GM18520 (cell line): ENCODE data around the gene TIAL1.
"Not testable (repeated sequence)": the region's sequence is repeated elsewhere in the genome, so short reads cannot be mapped to it uniquely, and the experiment has no call there.

Experiments
- ATAC-seq: cut with Tn5 transposase; IDR thresholded peaks from one replicate; pipeline ENCODE4 v1.9.1; 2021; ENCODE audit not compliant: unreplicated experiment

Gene TIAL1

DNA sequence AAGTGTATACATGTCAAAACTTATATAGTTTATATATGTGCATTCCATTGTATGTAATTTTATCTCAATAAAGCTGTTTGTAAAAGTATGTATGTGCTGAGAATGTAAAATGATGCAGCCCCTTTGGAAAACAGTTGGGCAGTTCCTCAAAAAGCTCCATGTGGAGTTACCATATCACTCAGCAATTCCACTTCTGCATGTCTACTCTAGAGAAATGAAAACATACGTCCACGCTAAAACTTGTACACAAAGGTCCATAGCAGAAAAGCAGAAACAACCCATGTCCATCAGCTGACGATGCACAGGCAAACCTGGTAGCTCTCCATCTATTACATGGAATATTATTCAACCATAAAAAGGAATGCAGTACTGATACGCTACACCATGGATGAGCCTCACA lies 45.9 kb downstream of the TIAL1 start:
- no peak for ATAC-seq

- ATAC-seq = no peak
Measured at GRCh38 chr10:119549247-119549999, 47.3 kb downstream of the TIAL1 start.

- no peak for ATAC-seq
Measured at GRCh38 chr10:119546009-119546408, 50.8 kb downstream of the TIAL1 start.

- no peak for ATAC-seq
Measured at GRCh38 chr10:119545310-119545709, 51.5 kb downstream of the TIAL1 start.

- no peak for ATAC-seq
Measured at GRCh38 chr10:119543814-119544642, 52.7 kb downstream of the TIAL1 start.

- peak; percentile 25 for ATAC-seq
Measured at GRCh38 chr10:119542988-119543813, 53.6 kb downstream of the TIAL1 start.

GRCh38 chr10:119542357-119542987 lies 54.3 kb downstream of the TIAL1 start, which contains the start of gene RGS10:
RGS10 (minus strand) TSS chr10:119542719; CDS start chr10:119542638, 81 bp downstream.
- ATAC-seq = peak; percentile 45

DNA sequence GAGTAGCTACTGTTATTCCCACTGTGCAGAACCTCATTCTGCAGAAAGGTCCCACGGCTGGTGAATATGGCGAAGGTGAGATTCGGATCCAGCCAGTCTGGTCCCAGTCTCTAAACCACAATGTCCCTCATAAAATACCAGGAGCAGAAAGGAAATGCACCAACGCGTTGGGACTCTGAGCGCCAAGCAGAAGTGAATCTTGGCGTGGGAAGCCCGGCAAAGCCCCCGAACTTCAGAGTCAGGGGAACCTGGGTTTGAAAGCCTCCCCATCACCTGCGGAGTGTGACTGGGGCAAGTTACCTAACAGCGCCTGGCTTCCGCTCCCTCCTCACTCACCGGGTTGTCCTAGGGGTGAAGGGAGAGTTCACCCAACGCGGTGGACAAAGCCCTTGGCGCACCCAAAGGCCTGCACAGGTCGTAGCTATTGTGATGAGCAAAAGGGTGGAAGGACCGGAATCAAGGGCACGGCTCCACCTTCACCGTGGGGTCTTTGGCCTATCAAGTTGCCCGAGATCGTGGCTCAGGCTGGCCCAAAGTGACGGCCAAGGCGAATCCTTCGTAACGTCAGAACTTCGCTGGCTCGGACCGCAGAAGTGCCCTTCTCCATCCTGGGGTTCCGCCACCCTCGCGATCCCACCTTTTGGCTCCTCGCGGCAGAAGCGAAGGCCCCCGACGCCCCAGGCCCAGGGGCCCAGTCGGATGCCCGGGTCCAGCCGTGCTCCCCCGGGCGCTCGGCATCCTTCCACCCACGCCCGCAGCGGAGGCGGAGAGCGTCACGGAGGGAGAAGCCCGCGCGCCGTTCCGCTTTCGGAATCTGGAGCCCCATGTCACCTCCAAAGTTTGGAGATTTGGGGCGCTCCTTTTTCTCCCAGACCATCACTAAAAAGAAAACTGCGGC lies 55.1 kb downstream of the TIAL1 start:
- ATAC-seq = peak; percentile 8

GRCh38 chr10:119541046-119541445 lies 55.7 kb downstream of the TIAL1 start:
- no peak for ATAC-seq

DNA sequence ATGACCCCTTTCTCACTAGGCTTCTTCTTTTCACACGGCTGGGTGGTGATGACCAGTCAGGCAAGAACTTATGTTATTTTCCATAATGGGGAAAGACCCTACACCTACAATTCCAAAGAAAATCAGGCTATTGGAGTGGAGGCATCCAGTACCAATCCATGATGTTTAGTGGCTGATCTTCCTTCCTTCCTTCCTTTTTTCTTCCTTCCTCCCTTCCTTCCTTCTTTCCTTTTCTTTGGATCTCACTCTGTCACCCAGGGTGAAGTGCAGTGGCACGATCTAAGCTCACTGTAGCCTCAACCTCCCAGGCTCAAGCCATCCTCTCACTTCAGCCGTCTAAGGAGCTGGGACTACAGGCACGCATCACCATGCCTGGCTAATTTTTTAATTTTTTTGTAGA lies 56.7 kb downstream of the TIAL1 start:
- no peak for ATAC-seq

DNA sequence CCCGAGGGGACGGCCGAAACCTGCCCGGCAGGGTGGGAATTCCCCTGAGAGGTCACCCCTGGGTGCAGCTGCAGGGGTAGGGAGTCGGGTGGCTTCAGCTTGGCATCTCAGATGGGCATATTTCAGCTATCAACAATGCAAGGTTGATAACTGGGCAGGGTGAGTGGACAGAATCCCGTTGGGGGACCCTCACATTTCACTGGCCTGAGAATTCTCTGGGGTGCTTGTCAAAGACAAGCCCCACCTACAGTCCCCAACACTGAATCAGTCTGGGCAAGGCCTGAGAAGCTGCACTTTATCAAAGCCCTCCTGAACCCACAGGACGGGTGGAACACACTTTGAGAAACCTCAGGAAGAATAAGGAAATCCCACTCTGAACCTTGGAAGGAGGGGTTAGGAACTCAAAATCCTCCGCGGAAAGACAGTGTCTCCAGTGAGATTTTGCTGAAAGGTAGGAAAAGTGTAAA lies 57.4 kb downstream of the TIAL1 start:
- no peak for ATAC-seq

DNA sequence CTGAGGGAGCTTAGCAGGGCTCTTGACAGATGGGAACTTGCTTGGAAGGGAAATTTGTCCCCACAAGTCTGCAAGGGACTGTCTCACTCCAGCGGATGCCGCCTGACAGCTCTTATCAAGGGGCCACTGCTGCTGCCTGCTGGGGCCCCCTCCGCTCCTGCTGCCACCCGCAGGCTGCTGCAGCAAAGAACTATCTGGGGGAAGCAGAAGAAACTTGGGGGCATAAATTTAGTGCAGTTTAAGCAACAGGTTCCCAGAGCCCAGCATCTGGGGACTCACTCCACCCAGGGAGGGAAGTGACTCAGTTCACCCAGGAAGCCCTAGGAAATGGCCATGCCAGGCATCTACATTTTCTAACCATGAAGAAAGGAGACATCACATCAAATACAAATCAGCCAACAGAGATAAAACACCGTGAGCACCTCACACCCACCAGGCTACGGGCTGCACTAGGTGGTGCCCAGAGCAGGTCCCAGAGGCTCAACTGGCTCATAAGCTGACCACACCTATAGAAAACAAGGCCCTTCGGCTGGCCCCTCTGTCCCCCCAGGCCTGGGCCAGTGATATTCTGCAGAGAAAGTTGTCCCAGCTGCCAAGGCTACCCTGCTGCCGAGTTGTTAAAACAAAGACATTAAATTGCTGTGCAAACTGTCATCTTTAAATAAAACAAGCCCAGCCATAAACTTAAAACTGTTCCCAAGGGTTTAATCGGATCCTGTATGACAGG lies 58.0 kb downstream of the TIAL1 start:
- ATAC-seq = no peak

DNA sequence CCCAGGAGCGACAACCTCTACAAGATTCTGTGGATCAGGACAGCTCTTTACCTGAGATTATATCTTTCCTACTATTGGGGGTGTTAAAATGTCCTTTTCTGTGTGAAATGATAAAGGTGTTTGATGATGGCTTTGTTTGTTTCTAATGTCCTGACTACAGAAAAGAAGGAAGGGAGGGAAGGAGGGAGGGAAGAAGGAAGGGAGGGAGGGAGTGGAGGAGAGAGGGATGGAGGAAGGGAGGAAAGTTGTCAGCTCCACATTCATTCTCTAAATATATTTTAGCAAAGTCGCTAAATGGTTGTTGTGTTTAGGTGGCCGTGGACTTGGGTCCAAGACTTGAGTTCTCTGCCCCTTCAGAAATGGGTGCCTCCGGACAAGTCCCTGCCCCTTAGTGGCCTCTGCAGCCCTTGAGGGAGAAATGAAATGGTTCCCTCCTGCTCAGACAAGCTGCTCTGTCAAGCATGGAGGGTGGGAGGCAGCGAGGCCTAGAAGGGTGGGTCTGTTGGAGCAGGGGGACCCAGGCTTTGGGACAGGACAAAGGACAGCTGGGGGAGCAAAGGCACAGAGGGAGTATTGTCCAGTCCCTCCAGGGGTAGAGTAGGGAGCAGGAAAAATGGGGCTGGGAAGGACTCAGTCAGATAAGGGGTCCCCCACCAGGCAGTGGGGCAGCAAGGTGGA lies 58.7 kb downstream of the TIAL1 start:
- ATAC-seq = no peak

DNA sequence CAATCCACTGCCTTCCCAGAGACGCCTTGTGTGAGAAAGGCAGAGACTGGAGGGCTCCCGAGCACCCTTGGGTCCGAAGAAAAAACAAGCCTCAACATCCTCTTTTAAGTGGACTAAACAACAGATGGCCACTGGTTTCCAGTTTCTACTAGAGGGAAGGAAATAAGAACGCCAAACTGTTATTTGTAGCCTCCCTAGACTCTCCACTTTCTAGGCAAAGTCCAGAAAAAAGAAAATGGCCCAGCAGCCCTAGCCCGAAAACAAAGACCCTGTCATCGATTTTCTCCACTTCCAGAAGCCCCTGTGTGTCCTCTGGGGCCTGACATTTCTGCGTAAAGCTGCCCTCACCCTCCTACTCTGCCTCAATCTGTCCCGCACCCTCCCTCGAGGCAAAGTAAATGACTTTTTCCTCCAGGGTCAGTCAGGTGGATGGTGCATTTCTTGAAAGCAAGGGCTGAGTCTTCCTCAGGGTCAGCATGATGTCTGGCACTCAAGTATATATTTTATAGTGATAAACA lies 60.2 kb downstream of the TIAL1 start:
- no peak for ATAC-seq

- no peak for ATAC-seq
Measured at GRCh38 chr10:119535837-119536507, 60.8 kb downstream of the TIAL1 start.

- no peak for ATAC-seq
Measured at GRCh38 chr10:119535305-119535704, 61.5 kb downstream of the TIAL1 start.

GRCh38 chr10:119533473-119533872 lies 63.3 kb downstream of the TIAL1 start:
- ATAC-seq = no peak

- not testable (repeated sequence) for ATAC-seq
Measured at GRCh38 chr10:119532791-119533190, 64.0 kb downstream of the TIAL1 start.
